SK-N-SH (cell line): ENCODE data around the gene SIRPB2.

Experiments
- CHD2 ChIP-seq: fragments of 150-350 bp; IDR thresholded peaks from 2 replicates; pipeline ENCODE4 v1.6.1; 2018; ENCODE audit warnings: low read length; ENCODE audit not compliant: partially characterized antibody
- CTCF ChIP-seq: fragments of 200-600 bp; sonication (generic); IDR thresholded peaks from 2 replicates; pipeline ENCODE4 v1.6.1; 2017; ENCODE audit warnings: antibody characterized with exemption, mild to moderate bottlenecking, moderate library complexity
- EP300 ChIP-seq, 2 experiments: IDR thresholded peaks; 2 replicates each; pipeline versions ENCODE4 v1.4.0 to v1.6.1; 2012; ENCODE audit warnings: borderline replicate concordance in 1 of 2, low read depth in 1 of 2, low read length in 1 of 2
- FOXJ3 ChIP-seq: sonication (generic); formaldehyde crosslinking; IDR thresholded peaks from 2 replicates; pipeline ENCODE4 v1.5.1; 2020; ENCODE audit warnings: mild to moderate bottlenecking, missing genetic modification reagents
- FOXM1 ChIP-seq: IDR thresholded peaks from 2 replicates; pipeline ENCODE4 v1.4.0; 2012; ENCODE audit warnings: low read depth, mild to moderate bottlenecking
- GABPA ChIP-seq: IDR thresholded peaks from 2 replicates; pipeline ENCODE4 v1.4.0; 2012; ENCODE audit warnings: low read depth, mild to moderate bottlenecking
- NFIC ChIP-seq: IDR thresholded peaks from 2 replicates; pipeline ENCODE4 v1.4.0; 2012; ENCODE audit warnings: borderline replicate concordance
- POLR2AphosphoS5 ChIP-seq: IDR thresholded peaks from 2 replicates; pipeline ENCODE4 v1.6.1; 2012; ENCODE audit warnings: low read depth, low read length
- REST ChIP-seq: IDR thresholded peaks from 2 replicates; pipeline ENCODE4 v1.6.1; 2012; ENCODE audit warnings: mild to moderate bottlenecking, low read depth, low read length, moderate library complexity
- RFX5 ChIP-seq: IDR thresholded peaks from 2 replicates; pipeline ENCODE4 v1.6.1; 2012; ENCODE audit warnings: mild to moderate bottlenecking, improper control_type of control experiment, low read length
- RXRA ChIP-seq: IDR thresholded peaks from 2 replicates; pipeline ENCODE4 v1.4.0; 2012; ENCODE audit warnings: low read depth, mild to moderate bottlenecking, borderline replicate concordance
- USF1 ChIP-seq: IDR thresholded peaks from 2 replicates; pipeline ENCODE4 v1.4.0; 2012; ENCODE audit warnings: low read depth, borderline replicate concordance
- ZBTB33 ChIP-seq: IDR thresholded peaks from 2 replicates; pipeline ENCODE4 v1.4.0; 2012; ENCODE audit warnings: low read depth, borderline replicate concordance

- TF ChIP-seq REST (no peak), FOXJ3 (CRISPR knock-in tag) (no peak), FOXM1 (no peak), EP300 (IDR thresholded peaks at IDR 0.05; ENCODE audit: borderline replicate concordance in 1 of 2, low read depth in 1 of 2, low read length in 1 of 2) (no peak), RXRA (no peak), POLR2AphosphoS5 (no peak), CTCF (no peak), CHD2 (no peak), RFX5 (no peak), NFIC (no peak), USF1 (no peak), GABPA (no peak), ZBTB33 (no peak)
These were observed 4.7 kb downstream of the SIRPB2 start for GRCh38 chr20:1486566-1486965.
